Renal cortical epithelial cell (primary cell): Measurements from ENCODE around the gene ST14. TPM values are rescaled to one million over a fixed set of nuclear protein-coding genes. Genes with fewer than 3 reads are reported as not detected.
A peak's percentile ranks its signal among the peaks of the same experiment; 100 is the strongest.
"Not testable (repeated sequence)": the region's sequence is repeated elsewhere in the genome, so short reads cannot be mapped to it uniquely, and the experiment has no call there.

ENCODE experiments used
- DNase-seq: peaks from one replicate; pipeline ENCODE4 v3.0.0-alpha.2; 2011; ENCODE audit warnings: low read depth
- total RNA-seq: library from RNA; depleted of rRNA; stranded (reverse); fragments of >200 nt; gene quantifications from 2 replicates; pipeline ENCODE4 v1.2.3, GENCODE V29; 2014

Gene ST14
- total RNA-seq, 1 donor from 2014 or later: 35.1 TPM

DNA sequence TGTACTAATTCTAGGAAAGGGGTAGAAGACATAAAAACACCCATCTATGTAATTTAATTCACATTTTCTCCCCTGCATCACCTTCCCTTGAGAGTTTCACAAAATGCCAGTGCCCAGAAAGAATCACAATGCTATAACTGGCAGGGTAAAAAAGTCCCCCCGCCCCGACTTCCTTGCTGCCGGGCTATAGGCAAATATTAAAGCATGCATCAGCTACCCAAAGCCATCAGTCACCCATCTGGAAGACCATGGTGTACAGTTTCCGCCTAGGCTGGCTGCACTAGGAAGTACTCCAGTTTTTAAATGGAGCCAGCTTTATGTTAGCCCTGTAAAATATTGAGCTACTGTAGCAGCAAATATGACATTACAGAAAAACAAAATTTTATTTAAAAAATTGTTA is 67.8 kb downstream of the ST14 start:
- DNase-seq: no peak

DNA sequence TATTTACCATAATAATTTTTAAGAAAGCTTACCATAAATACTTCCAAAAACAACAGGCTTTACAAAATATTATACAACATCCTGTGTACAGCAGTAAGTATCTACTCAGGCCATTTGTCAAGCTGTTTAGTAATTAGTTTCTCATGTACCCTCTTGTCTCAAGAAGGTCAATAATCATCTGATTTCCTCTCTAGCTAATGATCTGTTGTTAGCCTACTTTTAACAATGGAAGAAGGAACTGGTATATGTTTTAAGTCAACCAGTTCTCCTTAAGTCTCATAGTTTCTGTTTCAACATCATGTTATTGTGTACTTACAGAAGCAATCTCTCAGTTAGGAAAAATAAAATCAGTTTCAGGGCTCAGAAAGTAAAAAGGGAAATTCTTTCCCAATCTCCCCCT is 73.9 kb downstream of the ST14 start:
- not testable (repeated sequence) for DNase-seq

DNA sequence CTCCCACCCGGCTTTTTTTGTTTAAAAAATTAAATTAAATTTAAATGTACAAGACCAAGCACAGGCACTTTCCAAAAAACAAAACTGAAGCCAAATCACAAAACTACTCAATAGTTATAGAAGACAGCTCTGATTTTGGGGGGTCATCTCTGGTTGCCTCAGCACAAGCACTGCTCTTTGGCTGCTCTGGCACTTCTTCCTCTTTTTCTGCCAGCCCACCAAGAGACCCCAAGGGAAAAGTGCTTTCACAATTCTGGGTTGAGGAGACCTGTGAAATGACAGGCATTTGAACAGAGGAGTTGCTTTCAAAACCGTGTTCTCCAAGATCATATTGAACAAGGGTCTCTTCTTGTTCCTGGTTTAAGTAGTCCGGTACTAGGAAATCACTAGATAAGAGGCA is 74.3 kb downstream of the ST14 start:
- not testable (repeated sequence) for DNase-seq

DNA sequence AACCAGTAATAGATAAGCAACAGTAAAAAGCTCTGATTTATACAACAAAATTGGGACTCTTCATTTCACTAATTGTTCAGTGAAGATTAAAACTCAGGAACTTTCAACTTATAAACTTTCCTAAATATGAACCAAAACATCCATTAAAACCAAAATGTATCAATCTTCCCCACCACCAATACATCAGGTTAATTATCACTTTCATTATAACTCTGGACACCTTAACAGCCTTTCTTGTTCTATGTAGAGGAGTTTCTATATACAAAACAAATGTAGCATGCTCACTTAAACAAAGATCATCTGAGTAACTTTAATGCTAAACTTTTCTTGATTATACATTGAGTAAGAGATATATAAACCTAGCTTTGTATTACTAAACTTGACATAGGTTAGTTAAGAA is 74.7 kb downstream of the ST14 start:
- DNase-seq: no peak

DNA sequence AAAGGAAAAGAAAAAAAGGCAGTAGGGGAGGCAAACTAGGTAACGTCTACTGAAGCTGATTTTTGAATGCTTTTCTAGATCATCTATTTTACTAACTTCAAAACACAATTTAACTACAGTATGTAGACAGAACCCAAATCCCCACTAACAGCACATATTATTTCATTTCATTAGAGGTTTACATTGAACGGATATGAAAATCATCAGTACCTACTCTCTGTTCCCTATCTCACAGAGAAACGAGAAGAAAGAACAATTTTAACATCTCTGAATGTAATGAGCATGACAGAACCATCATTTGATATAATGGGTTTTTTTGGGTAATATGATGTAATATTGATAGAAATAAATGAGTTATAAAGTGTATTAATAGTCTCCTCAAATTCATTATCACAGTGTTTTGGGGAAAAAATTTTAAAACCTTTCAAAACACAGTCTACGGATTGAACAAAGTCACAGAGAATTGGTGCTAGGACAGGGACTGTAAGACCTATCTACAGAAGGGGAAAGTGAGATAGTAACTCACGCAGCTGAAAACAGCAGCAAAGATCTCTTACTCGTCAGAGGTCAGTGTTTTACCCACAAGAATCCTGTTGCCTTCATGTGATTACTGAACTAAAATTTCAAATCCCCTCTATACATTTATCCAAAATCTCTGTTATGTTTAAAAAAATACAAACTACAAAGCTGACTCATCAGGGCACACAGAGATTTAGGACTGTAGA is 77.9 kb downstream of the ST14 start:
- no peak for DNase-seq

DNA sequence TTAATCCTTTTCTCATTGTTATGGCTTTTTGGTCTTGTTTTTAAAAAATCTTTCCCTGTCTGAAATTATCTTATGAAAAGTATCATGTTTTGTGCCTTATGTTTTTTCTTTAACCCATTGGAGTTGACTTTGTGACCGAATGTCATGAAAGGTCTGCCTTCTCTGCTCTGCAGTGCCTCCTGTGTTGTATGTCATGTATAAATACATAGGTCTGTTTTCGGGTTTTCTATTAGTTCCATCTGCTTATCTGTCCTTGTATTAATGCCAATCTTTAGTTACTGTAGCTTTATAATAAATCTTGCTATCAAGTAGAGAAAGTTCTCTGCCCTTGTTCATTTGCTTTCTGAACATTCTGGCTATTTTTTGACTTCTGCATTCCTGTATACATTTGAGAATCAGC is 82.1 kb downstream of the ST14 start:
- DNase-seq: no peak

DNA sequence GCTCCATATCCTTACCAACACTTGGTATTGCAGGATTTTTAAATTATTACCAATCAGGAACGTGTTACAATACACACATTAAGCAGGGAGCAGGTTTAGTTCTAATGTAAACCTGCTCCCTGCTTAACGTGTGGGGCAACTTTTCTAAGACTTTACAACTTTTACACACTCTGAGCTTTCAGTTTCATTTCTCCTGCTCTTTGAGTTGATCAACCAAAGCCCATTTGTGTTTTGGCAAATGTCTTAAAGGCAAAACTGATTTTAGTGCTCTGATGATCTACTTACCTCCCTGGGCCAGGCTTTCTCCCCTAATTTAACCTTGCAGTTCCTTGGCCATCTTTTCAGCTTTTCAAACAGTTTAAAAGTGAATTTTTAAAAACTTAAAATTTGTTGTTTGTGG is 84.2 kb downstream of the ST14 start:
- DNase-seq: peak; percentile 5

DNA sequence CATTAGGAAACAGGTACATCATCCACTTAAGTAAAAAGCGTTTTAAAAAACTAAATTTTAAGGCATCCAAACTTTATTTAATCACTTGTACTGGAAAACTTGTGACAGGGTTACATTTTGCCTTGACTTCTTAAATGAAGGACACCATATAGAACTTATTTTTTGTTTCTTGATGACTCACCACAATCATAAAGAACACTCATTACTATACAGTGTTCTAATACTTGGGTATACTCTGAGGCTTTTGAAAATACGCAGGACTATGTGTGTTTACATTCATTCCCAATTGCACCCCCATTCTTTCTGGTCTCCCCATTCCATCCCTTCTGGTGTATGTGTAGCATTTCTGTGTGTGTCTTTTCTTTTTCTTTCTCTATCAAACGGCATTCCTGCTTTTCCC is 85.3 kb downstream of the ST14 start:
- no peak for DNase-seq

DNA sequence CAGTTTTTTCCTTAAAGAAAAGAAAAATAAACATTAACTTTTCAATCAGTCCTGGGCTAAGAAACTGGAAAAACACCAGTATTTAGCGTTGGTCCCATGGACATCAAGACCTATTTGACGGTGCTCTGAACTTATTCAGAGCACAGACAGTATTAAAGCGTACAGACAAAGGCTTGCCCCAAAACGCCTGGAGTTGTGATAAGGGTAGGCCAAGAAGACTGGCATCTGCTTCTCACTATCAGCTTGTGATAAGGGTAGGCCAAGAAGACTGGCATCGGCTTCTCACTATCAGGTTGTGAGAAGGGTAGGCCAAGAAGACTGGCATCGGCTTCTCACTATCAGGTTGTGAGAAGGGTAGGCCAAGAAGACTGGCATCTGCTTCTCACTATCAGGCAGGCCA is 85.8 kb downstream of the ST14 start:
- not testable (repeated sequence) for DNase-seq

DNA sequence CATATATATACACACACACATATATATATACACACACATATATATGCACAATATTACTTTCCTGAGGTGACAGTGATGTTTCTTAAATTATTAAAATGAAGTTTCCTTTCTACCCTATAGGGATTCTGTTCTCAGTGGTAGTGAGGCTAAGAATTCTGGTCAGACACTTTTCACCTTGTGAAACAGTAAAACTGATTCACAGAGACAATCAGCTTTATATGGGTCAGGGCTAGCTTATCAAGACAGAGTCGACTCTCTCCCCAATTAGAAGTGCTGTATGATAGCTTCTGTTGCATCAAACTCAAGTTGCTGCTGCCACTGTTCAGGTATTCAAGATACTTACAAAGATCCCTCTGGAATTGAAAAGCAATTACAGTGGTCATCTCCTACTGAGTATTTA is 86.7 kb downstream of the ST14 start:
- DNase-seq: no peak

DNA sequence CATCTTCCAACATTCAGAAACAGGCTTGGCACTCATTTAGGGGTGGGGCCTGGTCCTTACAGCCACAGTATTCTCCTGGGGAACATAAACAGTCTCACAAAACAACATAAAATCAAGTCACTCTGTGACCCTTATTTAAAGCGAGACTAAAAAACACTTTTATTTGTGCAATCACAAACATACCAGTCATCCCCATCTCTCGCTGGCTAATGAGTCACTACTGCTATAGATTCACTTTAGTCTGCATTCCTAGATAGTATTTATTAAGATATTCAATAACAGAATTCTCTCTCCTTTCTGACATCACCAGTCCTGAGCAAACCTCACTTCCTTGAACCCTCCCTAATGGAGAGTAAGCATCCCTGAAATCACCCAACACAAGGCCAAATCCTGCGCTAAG is 87.2 kb downstream of the ST14 start:
- no peak for DNase-seq

DNA sequence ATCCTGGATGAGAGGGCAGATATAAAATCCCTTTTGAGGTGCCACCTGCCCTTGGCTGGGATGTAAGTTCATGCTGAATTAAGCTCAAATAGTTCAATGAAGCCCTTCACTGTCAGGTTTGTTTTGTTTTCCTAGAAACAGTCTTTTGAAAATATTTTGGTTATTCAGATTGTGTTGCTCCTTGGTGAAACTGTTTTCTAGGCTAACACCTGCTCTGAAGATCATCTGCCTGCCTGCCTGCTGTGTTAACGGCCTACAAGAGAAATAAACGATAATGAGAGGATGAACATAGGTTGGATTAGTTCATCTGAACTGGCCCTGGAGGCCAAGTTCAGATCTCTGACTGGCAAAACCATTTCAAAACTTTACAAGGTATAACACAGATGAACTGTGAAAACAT is 87.7 kb downstream of the ST14 start:
- DNase-seq: no peak

DNA sequence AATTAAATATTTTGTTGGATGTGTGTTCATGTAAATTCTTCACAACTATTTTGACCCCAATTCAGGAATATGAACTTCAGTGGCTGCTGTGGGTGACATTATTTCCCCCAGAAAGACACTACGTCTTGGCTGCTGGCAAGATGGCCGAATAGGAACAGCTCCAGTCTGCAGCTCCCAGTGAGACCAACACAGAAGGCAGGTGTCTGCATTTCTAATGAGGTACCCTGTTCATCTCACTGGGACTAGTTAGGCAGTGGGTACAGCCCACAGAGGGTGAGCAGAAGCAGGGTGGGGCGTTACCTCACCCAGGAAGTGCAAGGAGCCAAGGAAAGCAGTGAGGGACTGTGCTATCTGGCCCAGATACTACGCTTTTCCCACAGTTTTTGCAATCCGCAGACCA is 89.8 kb downstream of the ST14 start:
- DNase-seq: no peak

DNA sequence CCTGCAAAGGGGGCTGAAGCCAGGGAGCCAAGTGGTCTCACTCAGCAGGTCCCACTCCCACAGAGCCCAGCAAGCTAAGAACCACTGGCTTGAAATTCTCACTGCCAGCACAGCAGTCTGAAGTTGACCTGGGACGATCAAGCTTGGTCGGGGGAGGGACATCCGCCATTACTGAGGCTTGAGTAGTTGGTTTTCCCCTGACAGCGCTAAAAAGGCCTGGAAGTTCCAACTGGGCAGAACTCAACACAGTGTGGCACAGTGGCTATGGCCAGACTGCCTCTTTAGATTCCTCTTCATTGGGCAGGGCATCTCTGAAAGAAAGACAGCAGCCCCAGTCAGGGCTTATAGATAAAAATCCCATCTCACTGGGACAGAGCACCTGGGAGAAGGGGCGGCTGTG is 90.3 kb downstream of the ST14 start:
- not testable (repeated sequence) for DNase-seq

DNA sequence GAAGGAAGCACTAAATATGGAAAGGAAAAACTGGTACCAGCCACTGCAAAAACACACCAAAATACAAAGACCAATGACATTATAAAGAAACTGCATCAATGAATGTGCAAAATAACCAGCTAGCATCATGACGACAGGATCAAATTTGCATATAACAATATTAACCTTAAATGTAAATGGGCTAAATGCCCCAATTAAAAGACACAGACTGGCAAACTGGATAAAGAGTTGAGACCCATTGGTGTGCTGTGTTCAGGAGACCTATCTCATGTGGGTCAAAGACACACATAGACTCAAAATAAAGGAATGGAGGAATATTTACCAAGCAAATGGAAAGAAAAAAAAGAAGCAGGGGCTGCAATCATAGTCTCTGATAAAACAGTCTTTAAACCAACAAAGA is 92.2 kb downstream of the ST14 start:
- not testable (repeated sequence) for DNase-seq

Other genes with a start within 250 kb of the ST14 start
- 3.6 and 10.0 TPM in 2 replicates for gene PRDM10, start 156.9 kb upstream of the ST14 start, total RNA-seq
- 426 and 1,085 TPM in 2 replicates for gene APLP2, start 89.9 kb upstream of the ST14 start, total RNA-seq
- 29.3 and 94.3 TPM in 2 replicates for gene ZBTB44, start 155.1 kb downstream of the ST14 start, total RNA-seq